Ovary (tissue), 9 donors: ENCODE data around the gene GPS1. TPM values are rescaled to one million over a fixed set of nuclear protein-coding genes. Genes with fewer than 3 reads are reported as not detected.

ENCODE experiments used
- DNase-seq, 5 donors: peaks; one replicate each; pipeline ENCODE4 v3.0.0-alpha.2; 2019 to 2020
- H3K27ac ChIP-seq, 2 donors: fragments of 200-600 bp; one replicate each; pipeline versions ENCODE4 v1.5.1 to v1.8.0; 2019 to 2022
- H3K27me3 ChIP-seq: fragments of 200-600 bp; one replicate; pipeline ENCODE4 v1.8.0; 2022
- H3K36me3 ChIP-seq: fragments of 200-600 bp; sonication (generic); one replicate; pipeline ENCODE4 v1.5.1; 2019
- H3K4me1 ChIP-seq: one replicate; pipeline ENCODE4 v1.8.1; 2013; ENCODE audit warnings: mild to moderate bottlenecking, moderate library complexity; ENCODE audit not compliant: insufficient read depth
- H3K4me3 ChIP-seq: fragments of 200-600 bp; sonication (generic); one replicate; pipeline ENCODE4 v1.5.1; 2017
- H3K9me3 ChIP-seq, 2 donors: fragments of 200-600 bp in 1 of 2; sonication (generic) in 1 of 2; one replicate each; pipeline versions ENCODE4 v1.5.1 to v1.8.1; 2013 to 2019; ENCODE audit warnings: mild to moderate bottlenecking in 1 of 2, moderate library complexity in 1 of 2
- EP300 ChIP-seq: sonication (generic); formaldehyde crosslinking; IDR thresholded peaks from one replicate; pipeline ENCODE4 v1.6.1; 2017; ENCODE audit warnings: antibody characterized with exemption
- POLR2A ChIP-seq: fragments of 450-650 bp; IDR thresholded peaks from one replicate; pipeline ENCODE4 v1.6.1; 2017; ENCODE audit warnings: antibody characterized with exemption, mild to moderate bottlenecking, moderate library complexity
- WGBS, 3 donors: extraction: QIAGEN DNeasy Blood & Tissue Kit in 1 of 3; methylation state at CpG; one replicate each; pipeline versions ENCODE4 v1.1.5 to v1.1.7; 2013 to 2017; 5-methylcytosine and 5-hydroxymethylcytosine counted together
- intact Hi-C, 4 donors: fragments of 100-400 bp; cut with DNase I; formaldehyde crosslinking; loops; one replicate each; pipeline versions ENCODE4 v1.11.0 to v1.15.1; 2022 to 2023
- polyA plus RNA-seq, 2 donors: library from polyadenylated mRNA; stranded (reverse); fragments of 200-250 nt in 1 of 2; fragments of 350-450 nt in 1 of 2; fragmentation: Illumina TruSeq in 1 of 2; extraction: RNeasy Lipid Tissue Mini Kit (QIAGEN cat#74804) in 1 of 2; gene quantifications; one replicate each; pipeline ENCODE4 v1.2.3, GENCODE V29; 2013 to 2014
- total RNA-seq, 7 donors: library from RNA; depleted of rRNA in 2 of 7; stranded (reverse); fragments of >200 nt in 2 of 7; fragmentation: NEBNext Ultra II Directional in 3 of 7; extraction: Animal tissue kit (Norgen Biotek cat#: 25700) in 3 of 7; gene quantifications; one replicate each; pipeline versions ENCODE4 v1.1.0 to v1.2.4, GENCODE V29; 2016 to 2023
- TF ChIP-seq, protein P1 (sequence below), 3 donors: fragments of 450-650 bp in 2 of 3; fragments of 200-600 bp in 1 of 3; IDR thresholded peaks; one replicate each; pipeline versions ENCODE4 v1.5.1 to v1.8.0; 2016 to 2022; ENCODE audit warnings: antibody characterized with exemption in 3 of 3, mild to moderate bottlenecking in 1 of 3
- donor health status: DM: no; HTN: no; CAD: no; lungs with moderate emphysema.
- donor health status: DM: no; HTN: no; CAD: no.
- donor health status: Bipolar disorder and iron deficiency.
- donor health status: DM: yes; HTN: yes; CAD: no.
- donor health status: DM: no; HTN: no; CAD: no.
- donor health status: DM: yes; HTN: yes; CAD: no.

The GPS1 gene
- total and polyA plus RNA-seq, 9 donors: 12.4 to 96.2 (median 77.8) TPM

DNA sequence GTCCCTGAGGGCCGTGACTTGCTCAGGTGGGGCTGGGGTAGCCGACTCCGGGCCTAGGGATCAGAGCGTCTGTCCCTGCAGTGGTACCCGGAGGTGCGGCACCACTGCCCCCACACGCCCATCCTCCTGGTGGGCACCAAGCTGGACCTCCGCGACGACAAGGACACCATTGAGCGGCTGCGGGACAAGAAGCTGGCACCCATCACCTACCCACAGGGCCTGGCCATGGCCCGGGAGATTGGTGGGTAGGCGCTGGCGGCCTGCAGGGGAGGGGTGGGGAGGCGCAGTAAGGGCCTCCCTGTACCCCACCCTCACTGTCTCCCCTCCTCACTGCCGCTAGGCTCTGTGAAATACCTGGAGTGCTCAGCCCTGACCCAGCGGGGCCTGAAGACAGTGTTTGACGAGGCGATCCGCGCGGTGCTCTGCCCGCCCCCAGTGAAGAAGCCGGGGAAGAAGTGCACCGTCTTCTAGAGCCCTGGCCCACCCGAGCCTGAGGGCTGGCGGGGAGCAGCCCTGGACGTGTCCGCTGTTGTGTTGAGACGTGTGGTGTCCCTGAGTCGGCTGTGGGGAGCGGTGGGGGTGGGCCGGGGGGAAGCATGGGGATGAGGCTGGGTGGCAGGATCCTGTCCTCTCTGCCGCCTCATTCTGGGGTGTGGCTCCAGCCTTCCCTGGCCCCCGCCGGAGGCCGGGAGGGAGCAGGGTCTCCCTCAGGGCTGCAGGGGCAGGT, 18.2 kb upstream of the GPS1 start:
- intact Hi-C loops: loop anchor here in 2 of 4 donors (5.0 kb wide), 2 partner anchors 119 to 124 kb away; no protein-coding TSS in a partner anchor
- no peaks in the 10 kb centered on the region for H3K27me3 ChIP-seq
- no peak overlapping the region for H3K4me3 ChIP-seq
- no peaks in the 10 kb centered on the region for H3K36me3 ChIP-seq
- peaks cover 11% of the 10 kb centered on the region for H3K4me1 ChIP-seq
- DNase-seq: no peak
- no peak for TF ChIP-seq EP300
- TF ChIP-seq, protein P1, sequence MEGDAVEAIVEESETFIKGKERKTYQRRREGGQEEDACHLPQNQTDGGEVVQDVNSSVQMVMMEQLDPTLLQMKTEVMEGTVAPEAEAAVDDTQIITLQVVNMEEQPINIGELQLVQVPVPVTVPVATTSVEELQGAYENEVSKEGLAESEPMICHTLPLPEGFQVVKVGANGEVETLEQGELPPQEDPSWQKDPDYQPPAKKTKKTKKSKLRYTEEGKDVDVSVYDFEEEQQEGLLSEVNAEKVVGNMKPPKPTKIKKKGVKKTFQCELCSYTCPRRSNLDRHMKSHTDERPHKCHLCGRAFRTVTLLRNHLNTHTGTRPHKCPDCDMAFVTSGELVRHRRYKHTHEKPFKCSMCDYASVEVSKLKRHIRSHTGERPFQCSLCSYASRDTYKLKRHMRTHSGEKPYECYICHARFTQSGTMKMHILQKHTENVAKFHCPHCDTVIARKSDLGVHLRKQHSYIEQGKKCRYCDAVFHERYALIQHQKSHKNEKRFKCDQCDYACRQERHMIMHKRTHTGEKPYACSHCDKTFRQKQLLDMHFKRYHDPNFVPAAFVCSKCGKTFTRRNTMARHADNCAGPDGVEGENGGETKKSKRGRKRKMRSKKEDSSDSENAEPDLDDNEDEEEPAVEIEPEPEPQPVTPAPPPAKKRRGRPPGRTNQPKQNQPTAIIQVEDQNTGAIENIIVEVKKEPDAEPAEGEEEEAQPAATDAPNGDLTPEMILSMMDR (IDR thresholded peaks at IDR 0.05): no peak
- no peak for TF ChIP-seq POLR2A
- WGBS, 3 donors: 90 to 92% (median 91%) methylated on average over 36 to 38 of the region's 38 CpGs
- no peaks in the 10 kb centered on the region for H3K9me3 ChIP-seq
- H3K27ac ChIP-seq: no peak overlapping the region

DNA sequence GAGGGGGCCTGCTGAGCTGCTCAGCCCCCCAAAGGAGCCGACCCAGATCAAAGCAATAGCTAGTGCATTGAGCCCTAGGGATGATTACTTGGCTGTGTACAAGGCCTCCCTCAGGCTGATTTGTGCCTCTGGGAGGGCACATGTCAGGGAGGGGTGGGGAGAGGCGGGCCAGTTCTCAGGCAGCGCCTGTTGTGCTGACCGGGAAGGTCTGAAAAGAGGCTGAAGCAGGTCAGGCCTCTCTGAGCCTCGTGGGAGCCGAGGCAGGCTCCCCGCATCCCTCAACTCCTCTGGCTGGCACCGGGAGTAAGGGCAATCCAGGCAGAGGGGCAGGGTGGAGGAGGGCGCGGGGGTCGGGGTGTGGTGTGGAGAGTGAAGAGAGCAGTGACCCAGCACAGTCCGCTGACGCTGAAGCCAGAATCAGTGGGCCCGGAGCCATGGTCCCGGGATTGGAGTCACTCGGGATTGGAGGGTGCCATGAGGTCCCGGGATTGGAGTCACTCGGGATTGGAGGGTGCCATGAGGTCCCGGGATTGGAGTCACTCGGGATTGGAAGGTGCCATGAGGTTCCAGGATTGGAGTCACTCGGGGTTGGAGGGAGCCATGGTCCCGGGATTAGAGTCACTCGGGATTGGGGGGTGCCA, 17.2 kb upstream of the GPS1 start:
- no peak for DNase-seq
- Histone ChIP-seq H3K27me3 (no peaks in the 10 kb centered on the region), H3K9me3 (no peaks in the 10 kb centered on the region), H3K4me3 (no peak overlapping the region), H3K4me1 (peaks cover 11% of the 10 kb centered on the region), H3K36me3 (no peaks in the 10 kb centered on the region), H3K27ac (no peak overlapping the region)
- TF ChIP-seq POLR2A (no peak), EP300 (no peak)
- TF ChIP-seq, protein P1 (IDR thresholded peaks at IDR 0.05): no peak
- WGBS, 3 donors: 67 to 77% (median 75%) methylated on average over 23 of the region's 23 CpGs
- intact Hi-C loops: loop anchor here in 2 of 4 donors (5.0 kb wide), 2 partner anchors 118 to 123 kb away; no protein-coding TSS in a partner anchor

DNA sequence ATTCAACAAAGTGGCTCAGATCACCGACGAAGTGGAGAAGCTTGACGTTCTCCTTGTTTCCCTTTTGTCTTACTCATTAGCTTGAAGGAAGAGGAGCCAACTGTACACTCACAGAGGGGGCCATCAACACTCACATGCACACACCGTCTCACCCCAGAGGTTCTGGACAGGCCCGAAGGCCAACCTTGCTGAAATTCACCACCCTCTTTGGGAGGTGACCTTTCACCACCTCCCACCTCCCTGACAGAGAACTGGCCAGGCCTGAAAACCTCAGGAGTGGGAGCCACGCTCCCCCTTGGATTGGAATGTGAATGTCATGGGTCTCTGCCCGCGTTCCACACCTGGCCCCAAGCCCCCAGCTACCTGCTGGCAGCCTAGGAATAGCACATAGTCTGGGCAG, 16.2 kb upstream of the GPS1 start:
- H3K36me3 ChIP-seq: no peaks in the 10 kb centered on the region
- no peak overlapping the region for H3K27ac ChIP-seq
- intact Hi-C loops: no loop called here
- H3K9me3 ChIP-seq: no peaks in the 10 kb centered on the region
- H3K4me3 ChIP-seq: no peak overlapping the region
- H3K4me1 ChIP-seq: peaks cover 8% of the 10 kb centered on the region
- no peak for TF ChIP-seq EP300
- no peak for TF ChIP-seq POLR2A
- TF ChIP-seq, protein P1 (IDR thresholded peaks at IDR 0.05): no peak
- 76 to 88% (median 86%) methylated on average over 8 of the region's 8 CpGs for WGBS, 3 donors
- DNase-seq: no peak
- H3K27me3 ChIP-seq: no peaks in the 10 kb centered on the region

DNA sequence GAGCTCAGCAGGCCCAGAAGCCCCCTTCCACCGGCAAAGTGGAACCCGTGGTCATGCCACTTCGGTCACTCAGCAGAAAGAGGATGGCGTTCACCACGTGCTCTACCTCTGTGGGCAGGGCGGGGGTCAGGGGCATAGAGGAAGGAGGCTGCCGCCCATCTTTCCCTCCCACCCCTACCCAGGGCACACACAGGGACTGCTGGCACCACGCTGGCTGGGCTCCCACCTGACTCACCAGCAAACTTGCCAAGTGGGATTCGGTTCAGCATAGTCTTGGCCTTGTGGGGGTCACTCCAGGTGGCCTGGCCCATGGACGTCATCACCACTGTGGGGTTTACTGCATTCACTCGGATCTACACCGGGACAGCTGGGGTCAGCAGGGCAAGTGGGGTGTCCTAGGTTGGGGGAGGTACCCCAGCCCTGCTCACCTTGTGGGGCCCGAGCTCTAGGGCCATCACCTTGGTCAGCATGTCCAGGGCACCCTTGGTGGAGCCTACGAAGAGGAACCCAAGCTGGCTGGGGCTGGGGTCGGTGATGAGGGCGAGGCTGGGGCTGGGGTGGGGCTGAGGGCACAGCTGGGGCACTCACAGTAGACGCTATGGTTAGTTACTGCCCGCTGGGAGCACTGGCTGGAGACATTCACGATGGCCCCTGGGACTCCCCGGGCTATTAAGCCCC, 15.6 kb upstream of the GPS1 start:
- intact Hi-C loops: no loop called here
- Histone ChIP-seq H3K4me1 (peaks cover 8% of the 10 kb centered on the region), H3K27ac (peak overlapping the region; percentile 58 to 91), H3K4me3 (peak overlapping the region; percentile 75), H3K36me3 (no peaks in the 10 kb centered on the region), H3K27me3 (no peaks in the 10 kb centered on the region), H3K9me3 (no peaks in the 10 kb centered on the region)
- WGBS, 3 donors: 81 to 83% (median 82%) methylated on average over 20 of the region's 20 CpGs
- DNase-seq: no peak
- TF ChIP-seq EP300: no peak
- no peak for TF ChIP-seq POLR2A
